Stimulated activated CD4-positive, alpha-beta T cell treated with anti-CD3 and anti-CD28 coated beads, Interleukin-4, amount 100 ng/mL, for 48 hours (primary cell): ENCODE data around the gene CEACAM19.

Experiments
- DNase-seq, 2 donors: peaks; one replicate each; pipeline ENCODE4 v3.0.0-alpha.2; 2020; ENCODE audit warnings: low read depth in 2 of 2

CEACAM19 gene

DNA sequence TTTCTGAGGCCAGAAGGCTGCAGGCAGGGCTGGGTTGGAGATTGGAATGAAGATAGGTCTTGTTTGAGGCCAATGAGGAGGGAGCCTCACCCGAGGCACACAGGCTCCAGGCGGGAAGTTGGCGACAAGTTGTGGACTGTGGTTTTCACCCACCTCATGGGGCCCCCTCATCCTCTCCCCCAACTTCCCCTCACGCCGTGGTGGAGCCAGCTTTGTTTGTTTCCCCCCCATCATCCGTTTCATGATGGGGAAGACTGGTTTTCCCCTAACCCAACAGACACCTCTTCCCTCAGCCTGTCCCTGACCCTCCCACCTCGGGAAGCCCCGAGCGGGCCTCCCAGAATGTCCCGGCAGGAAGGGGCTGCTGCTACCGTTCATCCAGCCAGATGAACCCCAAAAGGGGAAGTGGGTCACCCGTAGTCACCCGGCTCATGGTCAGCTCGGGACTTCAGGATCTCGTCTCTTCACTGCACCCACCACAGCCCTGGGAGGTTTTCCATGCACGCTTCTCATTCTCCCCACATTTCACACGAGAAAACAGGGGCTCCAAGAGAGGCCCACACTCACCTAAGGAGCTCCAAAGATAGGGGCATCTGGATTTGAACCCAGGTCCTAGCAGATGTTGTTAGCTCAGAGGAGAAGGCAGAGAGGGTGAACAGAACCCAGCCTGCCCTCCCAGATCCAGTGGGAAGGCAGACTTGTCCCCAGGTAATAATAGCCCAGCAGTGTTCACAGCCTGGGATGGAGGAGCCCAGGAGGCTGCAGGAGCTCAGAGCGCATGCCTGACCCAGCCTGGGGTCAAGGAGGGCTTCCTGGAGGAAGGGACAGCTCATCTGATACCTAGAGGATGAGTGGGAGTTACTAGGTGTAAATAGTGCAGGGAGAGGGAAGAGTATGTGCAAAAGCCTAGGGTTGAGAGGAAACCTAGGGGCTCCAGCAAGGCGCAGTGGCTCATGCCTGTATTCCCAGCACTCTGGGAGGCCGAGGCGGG is 51.1 kb downstream of the CEACAM19 start:
- no peak for DNase-seq

DNA sequence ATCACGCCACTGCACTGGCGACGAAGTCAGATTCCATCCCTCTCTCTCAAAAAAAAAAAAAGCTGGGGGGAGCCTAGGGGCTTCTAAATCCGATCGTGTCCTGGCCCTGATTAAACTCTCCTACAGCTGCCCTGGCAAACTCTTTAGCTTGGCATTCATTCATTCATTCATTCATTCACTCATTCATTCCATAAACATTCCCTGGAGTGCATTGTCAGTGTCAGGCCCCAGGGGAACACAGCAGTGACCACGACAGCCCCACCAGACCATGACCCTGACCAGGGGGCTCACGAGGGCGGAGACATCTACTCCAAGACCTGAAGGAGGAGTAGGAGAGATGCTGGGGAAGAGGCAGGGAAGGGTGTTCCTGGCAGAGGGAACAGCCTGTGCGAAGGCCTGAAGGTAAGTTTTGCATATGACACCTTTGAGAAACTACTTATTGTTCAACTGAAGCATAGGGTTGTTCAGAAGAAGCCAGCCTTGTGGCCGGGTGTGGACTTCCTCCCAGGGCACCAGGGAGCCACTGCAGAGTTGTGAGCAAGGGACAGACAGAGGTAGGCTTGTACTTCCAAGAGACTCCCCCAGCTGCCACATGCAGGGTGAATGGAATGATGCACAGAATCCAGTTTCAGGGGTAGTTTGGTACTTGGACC is 52.1 kb downstream of the CEACAM19 start:
- peak in 1 of 2 donors; percentile 10 for DNase-seq

DNA sequence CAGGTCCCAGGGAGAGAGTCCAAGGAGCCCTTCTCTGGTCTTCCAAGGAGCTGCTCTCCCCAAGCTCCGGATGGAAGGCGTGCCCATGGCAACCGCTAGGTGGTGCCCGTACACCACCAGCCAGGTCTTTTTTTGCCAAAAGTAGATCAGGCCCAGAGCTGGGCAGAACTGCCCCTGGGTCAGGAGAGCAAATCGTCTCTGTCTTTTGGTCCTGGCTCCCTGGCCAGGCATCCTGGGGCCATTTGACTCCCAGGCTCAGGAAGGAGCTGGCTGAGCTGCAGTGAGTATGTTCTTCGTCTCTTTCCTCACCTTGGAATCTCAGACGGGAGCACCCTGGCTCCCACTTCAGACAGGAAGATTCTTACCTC is 52.7 kb downstream of the CEACAM19 start:
- peak; percentile 70 for DNase-seq

DNA sequence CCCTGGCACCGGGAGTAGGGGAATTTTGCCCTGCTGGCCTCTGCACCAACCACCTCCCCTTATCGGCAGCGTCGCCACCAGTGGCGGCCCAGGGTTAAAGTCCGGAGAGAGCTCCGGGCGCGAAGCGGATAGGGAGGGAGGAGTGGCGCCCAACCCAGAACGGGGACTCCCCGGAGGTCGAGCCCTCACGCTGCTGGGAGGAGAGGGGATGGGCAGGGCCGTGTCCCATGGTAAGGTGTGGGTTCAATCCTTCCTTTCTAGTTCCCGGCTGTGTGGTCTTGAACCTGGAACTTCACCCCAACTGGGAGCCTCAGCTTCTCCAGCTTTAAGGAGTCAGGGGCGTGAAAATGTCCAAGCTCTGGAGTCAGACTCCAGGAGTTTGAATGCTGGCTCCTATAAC is 54.0 kb downstream of the CEACAM19 start:
- DNase-seq, result no peak

DNA sequence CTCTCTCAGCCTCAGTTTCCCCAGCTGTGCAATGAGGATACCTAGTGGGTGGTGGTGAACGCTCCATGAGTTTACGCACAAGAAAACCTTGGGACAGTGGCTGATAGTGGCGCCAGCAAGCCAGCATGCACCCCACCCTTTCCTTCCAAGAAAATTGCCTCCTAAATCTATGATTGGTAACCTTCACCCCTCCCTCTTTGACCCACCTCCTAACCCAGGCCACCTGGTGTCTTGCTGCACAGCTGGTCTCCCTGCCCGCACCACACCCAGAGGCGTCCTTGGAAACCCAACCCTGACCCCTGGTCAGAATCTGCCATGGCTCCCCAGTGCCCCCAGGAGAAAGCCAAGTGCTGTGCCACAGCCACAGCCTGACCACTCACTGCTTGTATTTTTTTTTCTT is 54.4 kb downstream of the CEACAM19 start:
- no peak for DNase-seq

DNA sequence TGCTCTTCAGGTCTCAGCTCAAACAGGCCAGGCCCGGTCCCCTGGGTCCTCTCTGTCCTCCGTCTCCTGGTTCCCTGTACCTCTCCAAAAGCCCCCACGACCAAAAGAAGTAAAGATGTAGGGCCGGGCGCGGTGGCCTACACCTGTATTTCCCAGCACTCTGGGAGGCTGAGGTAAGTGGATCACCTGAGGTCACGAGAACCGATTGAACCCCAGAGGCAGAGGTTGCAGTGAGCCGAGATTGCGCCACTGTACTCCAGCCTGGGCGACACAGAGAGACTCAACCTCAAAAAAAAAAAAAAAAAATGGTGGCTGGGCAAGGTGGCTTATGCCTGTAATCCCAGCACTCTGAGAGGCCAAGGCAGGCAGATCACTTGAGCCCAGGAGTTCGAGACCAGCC is 55.2 kb downstream of the CEACAM19 start:
- no peak for DNase-seq

DNA sequence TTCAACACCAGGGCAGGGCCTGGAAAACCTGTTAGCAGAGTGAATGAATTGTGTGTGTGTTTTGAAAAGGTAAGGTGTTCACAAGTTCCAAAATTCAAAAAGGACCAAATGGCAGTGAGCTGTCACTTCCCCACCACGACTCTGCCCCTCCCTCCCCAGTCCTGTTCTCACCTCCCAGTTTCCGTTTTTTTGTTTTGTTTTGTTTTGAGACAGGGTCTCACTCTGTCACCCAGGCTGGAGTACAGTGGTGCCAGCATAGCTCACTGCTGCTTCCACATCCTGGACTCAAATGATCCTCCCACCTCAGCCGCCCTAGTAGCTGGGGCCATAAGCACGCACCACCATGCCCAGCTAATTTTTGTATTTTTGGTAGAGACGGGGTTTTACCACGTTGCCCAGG is 56.9 kb downstream of the CEACAM19 start:
- no peak for DNase-seq

DNA sequence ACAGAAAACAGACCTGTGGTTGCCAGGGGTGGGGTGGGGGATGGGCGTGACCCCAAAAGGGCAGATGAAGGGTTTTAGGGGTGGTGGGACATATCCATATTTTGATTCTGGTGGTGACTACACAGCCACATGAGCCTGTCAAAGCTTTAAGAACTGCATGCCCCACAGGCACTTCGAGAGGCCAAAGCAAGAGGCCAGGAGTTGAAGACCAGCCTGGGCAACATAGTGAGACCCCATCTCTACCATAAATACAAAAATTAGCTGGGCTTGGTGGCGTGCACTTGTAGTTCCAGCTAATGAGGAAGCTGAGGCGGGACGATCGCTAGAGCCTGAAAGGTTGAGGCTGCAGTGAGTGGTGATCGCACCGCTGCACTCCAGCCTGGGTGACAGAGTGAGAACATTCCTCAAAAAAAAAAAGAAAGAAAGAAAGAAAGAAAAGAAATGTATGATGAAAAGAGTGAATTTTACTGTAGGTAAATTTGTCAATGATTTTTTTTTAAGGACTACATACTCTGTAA is 58.3 kb downstream of the CEACAM19 start:
- DNase-seq, result no peak

DNA sequence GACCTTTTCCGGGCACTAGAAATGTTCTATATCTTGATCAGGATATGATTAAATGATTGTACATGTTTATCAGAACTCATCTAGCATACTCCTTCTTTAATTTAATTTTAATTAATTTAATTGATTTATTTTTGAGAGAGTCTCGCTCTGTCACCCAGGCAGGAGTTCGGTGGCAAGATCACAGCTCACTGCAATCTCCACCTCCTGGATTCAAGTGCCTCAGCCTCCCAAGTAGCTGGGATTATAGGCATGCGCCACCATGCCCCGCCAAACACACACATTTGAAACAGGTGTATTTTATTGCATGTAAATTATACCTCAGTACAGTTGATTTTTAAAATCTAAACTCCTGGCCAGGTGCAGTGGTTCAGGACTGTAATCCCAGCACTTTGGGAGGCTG is 59.8 kb downstream of the CEACAM19 start:
- no peak for DNase-seq

DNA sequence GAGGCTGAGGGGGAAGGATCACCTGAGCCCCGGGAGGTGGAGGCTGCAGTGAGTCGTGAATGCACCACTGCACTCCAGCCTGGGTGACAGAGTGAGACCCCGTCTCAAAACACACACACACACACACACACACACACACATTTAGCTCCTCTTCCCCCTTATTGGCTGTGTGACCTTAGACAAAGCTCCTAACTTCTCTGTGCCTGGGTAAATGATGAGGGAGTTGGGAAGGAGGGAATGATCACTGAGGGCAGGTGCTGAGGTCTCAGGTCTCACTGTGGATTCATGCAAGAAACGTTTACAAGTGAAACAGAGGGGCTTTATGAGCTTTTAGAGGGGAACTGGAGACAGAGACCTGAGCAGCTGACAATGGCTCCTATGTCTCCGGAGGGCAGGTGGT is 60.3 kb downstream of the CEACAM19 start:
- DNase-seq, result no peak

DNA sequence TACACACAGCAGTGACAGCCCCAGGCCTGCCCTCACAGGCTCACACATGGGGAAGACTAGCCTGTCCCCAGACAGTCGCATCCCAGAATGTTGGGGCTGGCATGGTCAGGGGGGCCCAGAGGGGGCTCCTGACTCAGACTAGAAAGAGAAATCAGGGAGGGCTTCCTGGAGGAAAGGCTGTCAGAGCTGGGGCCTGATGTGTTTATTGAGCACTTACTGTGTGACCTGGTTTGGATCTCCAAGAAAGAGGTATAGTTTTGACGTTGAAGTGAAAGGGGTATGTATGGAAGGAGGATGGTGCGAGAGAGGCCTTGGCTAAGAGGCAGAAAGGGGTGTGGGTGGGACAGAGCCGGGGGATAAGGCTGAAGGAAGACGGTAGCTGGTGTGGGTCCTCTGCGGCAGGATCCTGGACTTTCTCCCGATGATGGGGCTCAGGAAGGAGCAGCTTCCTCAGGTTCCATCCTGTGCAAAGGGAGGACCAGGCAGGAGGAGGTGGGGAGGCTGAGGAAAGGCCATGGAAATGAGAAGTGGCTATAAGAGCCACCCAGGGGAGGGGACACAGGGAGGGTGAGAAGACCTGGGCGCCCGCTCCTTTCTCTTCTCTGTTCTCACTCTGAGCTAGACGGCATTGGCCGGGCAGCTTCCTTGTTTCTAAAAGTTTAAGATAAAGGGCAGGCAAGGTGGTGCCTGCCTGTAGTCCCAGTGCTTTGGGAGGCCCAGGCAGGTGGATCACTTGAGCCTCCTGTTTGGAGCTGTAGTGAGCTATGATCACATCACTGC is 61.1 kb downstream of the CEACAM19 start:
- DNase-seq, result no peak
